ENCODE data around the gene COG8. TPM values are rescaled to one million over a fixed set of nuclear protein-coding genes. Genes with fewer than 3 reads are reported as not detected.

Gene COG8
- total and polyA plus RNA-seq, 4 donors = 11.2 to 37.4 (median 24.2) TPM

- H3K9ac ChIP-seq (ENCODE audit: low read depth in 1 of 2, low read length in 2 of 2) = peak overlapping the region in 1 of 2 donors; percentile 78
- peaks cover 2 to 27% (median 15%) of the 10 kb centered on the region in 4 donors for H3K36me3 ChIP-seq (ENCODE audit: control insufficient read depth in 4 of 4, insufficient read depth in 3 of 4, low read depth in 1 of 4, low read length in 3 of 4)
- DNase-seq (ENCODE audit: low spot score) = no peak
- 22% methylated on average over 7 of the region's 7 CpGs for WGBS
- TF ChIP-seq RAD21 (IDR thresholded peaks at IDR 0.05) (peak; percentile 45 to 48), EGR1 (IDR thresholded peaks at IDR 0.05; ENCODE audit: low read depth in 2 of 2) (peak in 1 of 2 donors; percentile 25), NR2F2 (IDR thresholded peaks at IDR 0.05) (peak; percentile 26), JUND (IDR thresholded peaks at IDR 0.05) (peak; percentile 68 to 72), YY1 (IDR thresholded peaks at IDR 0.05) (peak; percentile 94), CTCF (IDR thresholded peaks at IDR 0.05; ENCODE audit: low read depth, low read length, missing input control) (no peak), FOXA2 (IDR thresholded peaks at IDR 0.05) (peak; percentile 42), HNF4G (IDR thresholded peaks at IDR 0.05) (peak; percentile 98), TAF1 (conservative IDR thresholded peaks at IDR 0.05) (no peak), FOXA1 (IDR thresholded peaks at IDR 0.05) (peak; percentile 72), HNF4A (conservative IDR thresholded peaks at IDR 0.05) (peak; percentile 99), REST (IDR thresholded peaks at IDR 0.05) (peak; percentile 86), ATF3 (IDR thresholded peaks at IDR 0.05) (no peak), SP1 (IDR thresholded peaks at IDR 0.05) (peak; percentile 99), MAX (IDR thresholded peaks at IDR 0.05) (peak; percentile 93), RXRA (IDR thresholded peaks at IDR 0.05) (peak; percentile 94 to 95), GABPA (IDR thresholded peaks at IDR 0.05 in 1 of 2, conservative IDR thresholded peaks at IDR 0.05 in 1 of 2) (peak; percentile 13 to 71), ZBTB33 (IDR thresholded peaks at IDR 0.05) (peak; percentile 74)
- H3K27ac ChIP-seq (ENCODE audit: low read depth in 1 of 2, low read length in 2 of 2) = peak overlapping the region; percentile 52 to 87
- no peaks in the 10 kb centered on the region for H3K27me3 ChIP-seq (ENCODE audit: control insufficient read depth in 4 of 4, insufficient read depth in 4 of 4, low read length in 3 of 4)
- H3K4me3 ChIP-seq (ENCODE audit: low read depth in 1 of 3, low read length in 3 of 3) = peak overlapping the region in 1 of 3 donors; percentile 13
- H3K4me1 ChIP-seq (ENCODE audit: control insufficient read depth in 4 of 4, insufficient read depth in 4 of 4, low read length in 3 of 4) = peaks cover 22 to 76% (median 60%) of the 10 kb centered on the region in 4 donors
- H3K9me3 ChIP-seq (ENCODE audit: control insufficient read depth in 4 of 4, low read length in 3 of 4) = no peaks in the 10 kb centered on the region
These were observed 13.0 kb downstream of the COG8 start for GRCh38 chr16:69326172-69326873.
